ENCODE data around the gene MTMR2. TPM values are rescaled to one million over a fixed set of nuclear protein-coding genes. Genes with fewer than 3 reads are reported as not detected.

Gene MTMR2
- total RNA-seq, 1 experiment from 2014 or later = 59.0 TPM

GRCh38 chr11:95913830-95914615, 9.9 kb downstream of the MTMR2 start:
- WGBS (ENCODE audit: extremely low coverage, insufficient read length, low lambda C conversion rate) = no CpG with 5 or more reads among the region's 1 CpG
- Mint-ChIP-seq H3K27me3 (ENCODE audit: low read depth) (no peaks in the 10 kb centered on the region), H3K27ac (no peak overlapping the region), H3K4me3 (no peak overlapping the region), H3K36me3 (ENCODE audit: insufficient read depth in 1 of 3, low read depth in 3 of 3) (no peaks in the 10 kb centered on the region), H3K4me1 (peaks cover 9 to 10% of the 10 kb centered on the region in 2 experiments), H3K9me3 (no peaks in the 10 kb centered on the region)
- Histone ChIP-seq H3K14ac (ENCODE audit: insufficient read depth, low read length) (no peak overlapping the region), H2BK12ac (ENCODE audit: insufficient read length, low read depth, low read length) (no peak overlapping the region), H3K23ac (ENCODE audit: insufficient read length, low read depth, low read length) (no peak overlapping the region), H3K9ac (ENCODE audit: extremely low read depth, insufficient read length, low read length) (no peak overlapping the region), H3K4me2 (ENCODE audit: insufficient read depth, insufficient read length, low read length) (no peak overlapping the region), H3K79me1 (ENCODE audit: insufficient read depth, low read depth, low read length, poor library complexity, severe bottlenecking) (peaks cover 7% of the 10 kb centered on the region), H3K79me2 (ENCODE audit: insufficient read depth, low read length) (peaks cover 8% of the 10 kb centered on the region; the same call in 1 of the 2 replicates), H2BK15ac (ENCODE audit: low read depth, low read length) (no peak overlapping the region), H2AFZ (ENCODE audit: low read length) (no peak overlapping the region), H3K27me3 (ENCODE audit: insufficient read depth, low read length) (no peaks in the 10 kb centered on the region), H2BK20ac (ENCODE audit: low read depth, low read length, poor library complexity, severe bottlenecking) (no peak overlapping the region), H3K56ac (ENCODE audit: insufficient read length, low read depth, low read length) (no peak overlapping the region), H4K8ac (replicated peaks; ENCODE audit: insufficient read length, low read depth, low read length) (no peak overlapping the region), H3T11ph (ENCODE audit: low read length) (no peak overlapping the region), H3K23me2 (ENCODE audit: insufficient read length, low read depth, low read length, poor library complexity, severe bottlenecking) (no peaks in the 10 kb centered on the region), H4K5ac (ENCODE audit: insufficient read length, low read depth, low read length) (no peak overlapping the region), H4K20me1 (ENCODE audit: control insufficient read depth, insufficient read depth, insufficient read length) (no peaks in the 10 kb centered on the region), H3K18ac (ENCODE audit: insufficient read length, low read depth, low read length) (no peak overlapping the region), H2AK5ac (ENCODE audit: insufficient read length, low read length) (no peak overlapping the region), H3K4ac (ENCODE audit: low read depth, low read length) (no peak overlapping the region), H3K27ac (ENCODE audit: insufficient read length, low read depth, low read length) (no peak overlapping the region), H2BK120ac (ENCODE audit: low read depth, low read length, poor library complexity, severe bottlenecking) (no peak overlapping the region), H3K9me3 (ENCODE audit: control insufficient read depth, low read depth, low read length) (no peaks in the 10 kb centered on the region), H3K4me1 (ENCODE audit: insufficient read depth, low read length) (no peaks in the 10 kb centered on the region), H2BK5ac (ENCODE audit: insufficient read length, low read length) (no peak overlapping the region), H4K91ac (ENCODE audit: insufficient read length, low read depth, low read length) (no peak overlapping the region)
- DNase-seq = no peak
- TF ChIP-seq CTCF (conservative IDR thresholded peaks at IDR 0.05) = no peak

Measured in H9 (cell line).